Fibroblast of mammary gland (primary cell): Measurements from ENCODE around the gene FREM3.

Experiments
- DNase-seq: peaks from one replicate; pipeline ENCODE4 v3.0.0-alpha.2; 2010; ENCODE audit warnings: low read depth
- H3K4me3 ChIP-seq: 2 replicates; pipeline ENCODE4 v1.5.1; 2011; ENCODE audit warnings: low read depth, mild to moderate bottlenecking, low read length, moderate library complexity; ENCODE audit not compliant: control insufficient read depth
- TF ChIP-seq, protein P1 (sequence below): conservative IDR thresholded peaks from 2 replicates; pipeline ENCODE4 v1.5.1; 2011; ENCODE audit warnings: low read depth, low read length, inconsistent platforms; ENCODE audit not compliant: control insufficient read depth, insufficient read depth

The FREM3 gene

DNA sequence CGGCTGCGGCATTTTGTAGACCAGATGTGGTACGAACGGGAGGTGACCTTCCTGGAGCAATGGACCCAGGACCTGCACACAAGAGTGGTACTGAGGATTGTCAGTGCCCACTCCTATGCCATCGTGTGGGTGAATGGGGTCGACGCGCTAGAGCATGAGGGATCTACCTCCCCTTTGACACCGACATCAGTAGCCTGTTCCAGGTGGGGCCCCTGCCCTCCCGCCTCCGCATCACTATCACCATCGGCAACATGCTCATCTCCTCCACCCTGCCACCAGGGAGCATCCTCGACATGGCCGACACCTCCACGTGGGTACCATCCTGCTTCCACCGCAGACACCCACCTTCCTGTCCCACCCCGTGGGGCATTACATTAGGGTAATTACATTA, 140.7 kb downstream of the FREM3 start:
- TF ChIP-seq, protein P1, sequence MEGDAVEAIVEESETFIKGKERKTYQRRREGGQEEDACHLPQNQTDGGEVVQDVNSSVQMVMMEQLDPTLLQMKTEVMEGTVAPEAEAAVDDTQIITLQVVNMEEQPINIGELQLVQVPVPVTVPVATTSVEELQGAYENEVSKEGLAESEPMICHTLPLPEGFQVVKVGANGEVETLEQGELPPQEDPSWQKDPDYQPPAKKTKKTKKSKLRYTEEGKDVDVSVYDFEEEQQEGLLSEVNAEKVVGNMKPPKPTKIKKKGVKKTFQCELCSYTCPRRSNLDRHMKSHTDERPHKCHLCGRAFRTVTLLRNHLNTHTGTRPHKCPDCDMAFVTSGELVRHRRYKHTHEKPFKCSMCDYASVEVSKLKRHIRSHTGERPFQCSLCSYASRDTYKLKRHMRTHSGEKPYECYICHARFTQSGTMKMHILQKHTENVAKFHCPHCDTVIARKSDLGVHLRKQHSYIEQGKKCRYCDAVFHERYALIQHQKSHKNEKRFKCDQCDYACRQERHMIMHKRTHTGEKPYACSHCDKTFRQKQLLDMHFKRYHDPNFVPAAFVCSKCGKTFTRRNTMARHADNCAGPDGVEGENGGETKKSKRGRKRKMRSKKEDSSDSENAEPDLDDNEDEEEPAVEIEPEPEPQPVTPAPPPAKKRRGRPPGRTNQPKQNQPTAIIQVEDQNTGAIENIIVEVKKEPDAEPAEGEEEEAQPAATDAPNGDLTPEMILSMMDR: peak; percentile 17
- peak overlapping the region; percentile 69 for H3K4me3 ChIP-seq
- DNase-seq: peak; percentile 7

GRCh38 chr4:143558823-143559756, 141.4 kb downstream of the FREM3 start:
- H3K4me3 ChIP-seq: peak overlapping the region; percentile 69
- TF ChIP-seq, protein P1: peak; percentile 39
- DNase-seq: peak; percentile 54

DNA sequence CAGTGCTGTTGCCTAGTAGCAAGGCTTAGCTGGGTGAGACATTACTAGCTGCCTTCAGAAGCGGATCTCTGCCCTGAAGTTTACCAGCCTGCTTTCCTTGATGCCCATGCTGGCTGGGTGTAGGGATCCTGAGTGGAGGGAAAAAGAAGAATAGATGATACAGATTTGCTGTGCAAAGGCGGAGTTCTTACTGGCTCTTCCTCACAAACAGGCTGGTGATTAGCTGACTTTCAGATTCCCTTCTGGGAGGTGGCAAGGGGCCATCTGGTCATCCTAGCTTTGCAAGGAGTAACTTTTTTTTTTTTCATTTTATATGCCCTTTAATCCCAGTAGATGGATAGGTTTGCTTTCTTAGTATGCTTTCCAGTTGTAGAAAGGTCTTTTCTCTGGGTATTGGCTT, 142.2 kb downstream of the FREM3 start:
- no peak for DNase-seq
- H3K4me3 ChIP-seq: no peak overlapping the region
- TF ChIP-seq, protein P1: no peak

GRCh38 chr4:143555676-143556075, 144.8 kb downstream of the FREM3 start:
- TF ChIP-seq, protein P1: no peak
- no peak overlapping the region for H3K4me3 ChIP-seq
- peak; percentile 5 for DNase-seq

GRCh38 chr4:143554728-143555597, 145.5 kb downstream of the FREM3 start:
- no peak overlapping the region for H3K4me3 ChIP-seq
- DNase-seq: no peak
- TF ChIP-seq, protein P1: no peak

DNA sequence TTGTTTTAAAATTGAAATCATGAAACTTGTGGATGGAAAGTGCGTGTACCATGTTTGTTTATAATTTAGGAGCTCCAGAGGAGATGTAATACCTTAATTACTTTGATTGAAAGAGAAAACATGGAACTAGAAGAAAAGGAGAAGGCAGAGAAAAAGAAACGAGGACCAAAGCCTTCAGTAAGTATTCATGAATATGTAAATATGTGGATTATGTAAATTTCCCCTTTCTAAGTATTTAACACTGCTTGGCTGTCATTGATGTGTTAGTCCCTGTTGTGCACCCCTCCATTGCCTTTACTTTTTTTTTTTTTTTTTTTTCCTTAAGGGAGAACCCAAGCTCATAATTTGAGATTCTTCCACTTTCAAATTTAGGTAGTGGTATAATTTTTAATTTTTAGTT, 150.5 kb downstream of the FREM3 start:
- no peak overlapping the region for H3K4me3 ChIP-seq
- no peak for DNase-seq
- TF ChIP-seq, protein P1: no peak
